B cell (primary cell): ENCODE data around the gene USP22. TPM values are rescaled to one million over a fixed set of nuclear protein-coding genes. Genes with fewer than 3 reads are reported as not detected.
A peak's percentile ranks its signal among the peaks of the same experiment; 100 is the strongest.

Source experiments
- ATAC-seq: fragments of 200-7000 bp; cut with Tn5 transposase; one replicate; pipeline ENCODE4 v1.10.0; 2021; ENCODE audit warnings: low read depth, mild to moderate bottlenecking, moderate number of reproducible peaks, moderate library complexity
- CTCF ChIA-PET: fragments of 350-600 bp; sonication (Branson Sonifier 250); formaldehyde crosslinking; loops from one replicate; lab custom pipeline; 2021; ENCODE audit warnings: antibody characterized with exemption, inconsistent platforms; lab: Charles Lee
- POLR2A ChIA-PET: fragments of 350-600 bp; sonication (Branson Sonifier 250); formaldehyde crosslinking; loops from one replicate; lab custom pipeline; 2021; ENCODE audit warnings: antibody characterized with exemption; lab: Charles Lee
- DNase-seq: peaks from one replicate; pipeline ENCODE4 v3.0.0; 2013
- H2AFZ ChIP-seq: 2 replicates; pipeline ENCODE4 v1.6.1; 2012; ENCODE audit warnings: mild to moderate bottlenecking, low read depth, low read length; ENCODE audit not compliant: insufficient read depth, poor library complexity, severe bottlenecking
- H3K27ac ChIP-seq, 2 donors: 1 replicate in 1 of 2; 2 replicates in 1 of 2; pipeline ENCODE4 v1.5.1; 2012 to 2013; ENCODE audit warnings: low read length in 2 of 2, mild to moderate bottlenecking in 2 of 2, moderate library complexity in 1 of 2
- H3K27me3 ChIP-seq, 4 experiments: fragments of 200-600 bp in 1 of 4; sonication (generic) in 1 of 4; replicated peaks in 1 of 4; 1 replicate in 2 of 4; 2 replicates in 2 of 4; pipeline versions ENCODE4 v1.6.1 to v1.7.0; 2013 to 2016; ENCODE audit warnings: low read length in 3 of 4, mild to moderate bottlenecking in 2 of 4, mixed read lengths in 1 of 4, moderate library complexity in 1 of 4; ENCODE audit not compliant: insufficient read depth in 4 of 4, control insufficient read depth in 3 of 4; ENCODE audit errors: control extremely low read depth in 1 of 4
- H3K36me3 ChIP-seq, 2 experiments: replicated peaks in 1 of 2; 1 replicate in 1 of 2; 2 replicates in 1 of 2; pipeline versions ENCODE4 v1.6.1 to v1.7.1; 2013; ENCODE audit warnings: low read length in 1 of 2; ENCODE audit not compliant: insufficient read depth in 2 of 2, control insufficient read depth in 1 of 2; ENCODE audit errors: control extremely low read depth in 1 of 2, extremely low read depth in 1 of 2
- H3K4me1 ChIP-seq, 2 donors: fragments of 200-600 bp in 1 of 2; sonication (generic) in 1 of 2; 1 replicate in 1 of 2; 2 replicates in 1 of 2; pipeline versions ENCODE4 v1.5.1 to v1.6.1; 2013 to 2017; ENCODE audit warnings: low read length in 2 of 2; ENCODE audit not compliant: control insufficient read depth in 2 of 2, insufficient read depth in 2 of 2
- H3K4me2 ChIP-seq: replicated peaks from 2 replicates; pipeline ENCODE3; 2012; ENCODE audit warnings: mild to moderate bottlenecking, low read depth, low read length; ENCODE audit not compliant: poor library complexity, severe bottlenecking
- H3K4me3 ChIP-seq, 5 experiments: fragments of 200-600 bp in 1 of 5; sonication (generic) in 1 of 5; 1 replicate in 3 of 5; 2 replicates in 2 of 5; pipeline versions ENCODE4 v1.5.1 to v1.7.0; 2011 to 2016; ENCODE audit warnings: low read length in 4 of 5, mild to moderate bottlenecking in 4 of 5, low read depth in 2 of 5, control low read depth in 1 of 5, moderate library complexity in 1 of 5; ENCODE audit not compliant: insufficient read depth in 1 of 5; ENCODE audit errors: control extremely low read depth in 1 of 5, extremely low read depth in 1 of 5
- H3K79me2 ChIP-seq: fragments of 200-600 bp; sonication (generic); one replicate; pipeline ENCODE4 v1.6.0; 2016; ENCODE audit warnings: low read length; ENCODE audit not compliant: control insufficient read depth, insufficient read depth
- H3K9ac ChIP-seq: fragments of 200-600 bp; sonication (generic); 2 replicates; pipeline ENCODE4 v1.6.1; 2017; ENCODE audit warnings: mild to moderate bottlenecking, low read length, moderate library complexity
- H3K9me3 ChIP-seq, 3 donors: one replicate each; pipeline versions ENCODE4 v1.6.1 to v1.7.1; 2013; ENCODE audit warnings: low read length in 2 of 3; ENCODE audit not compliant: control insufficient read depth in 2 of 3, insufficient read depth in 1 of 3; ENCODE audit errors: control extremely low read depth in 1 of 3
- H4K20me1 ChIP-seq: 2 replicates; pipeline ENCODE4 v1.6.0; 2012; ENCODE audit warnings: mild to moderate bottlenecking, low read length; ENCODE audit not compliant: insufficient read depth, control insufficient read depth, poor library complexity, severe bottlenecking
- H3K27ac Mint-ChIP-seq: one replicate; pipeline ENCODE4 v1.8.0; 2021; ENCODE audit warnings: mixed read lengths
- H3K27me3 Mint-ChIP-seq: one replicate; pipeline ENCODE4 v1.8.0; 2021; ENCODE audit warnings: mixed read lengths
- H3K4me1 Mint-ChIP-seq: one replicate; pipeline ENCODE4 v1.8.0; 2021; ENCODE audit warnings: mixed read lengths
- H3K4me3 Mint-ChIP-seq: one replicate; pipeline ENCODE4 v1.8.0; 2021; ENCODE audit warnings: mixed read lengths
- H3K9me3 Mint-ChIP-seq: one replicate; pipeline ENCODE4 v1.8.0; 2022; ENCODE audit warnings: mixed read lengths; ENCODE audit not compliant: insufficient read depth
- CTCF ChIP-seq: fragments of 200-600 bp; IDR thresholded peaks from one replicate; pipeline ENCODE4 v1.8.0; 2022; ENCODE audit warnings: antibody characterized with exemption, mild to moderate bottlenecking
- EZH2 ChIP-seq: IDR thresholded peaks from 2 replicates; pipeline ENCODE4 v1.6.1; 2012; ENCODE audit warnings: borderline replicate concordance, low read depth, mild to moderate bottlenecking, moderate library complexity, low read length; ENCODE audit not compliant: insufficient read depth, poor library complexity, severe bottlenecking
- WGBS: methylation state at CpG from one replicate; pipeline ENCODE4 v1.1.5; 2013; ENCODE audit warnings: missing lambda C conversion rate; ENCODE audit not compliant: insufficient coverage; 5-methylcytosine and 5-hydroxymethylcytosine counted together
- intact Hi-C: fragments of 100-400 bp; cut with micrococcal nuclease; formaldehyde crosslinking; loops from one replicate; pipeline ENCODE4 v1.10.0; 2022
- polyA plus RNA-seq: library from polyadenylated mRNA; depleted of rRNA; stranded (reverse); fragments of >200 nt; gene quantifications from 2 replicates; pipeline ENCODE4 v1.2.3, GENCODE V29; 2012
- total RNA-seq, 2 donors: library from RNA; stranded (reverse); fragments of 120-200 nt in 1 of 2; gene quantifications; 1 replicate in 1 of 2; 2 replicates in 1 of 2; pipeline versions ENCODE4 v1.2.3 to v1.2.4, GENCODE V29; 2013 to 2022

Gene USP22
- total and polyA plus RNA-seq, 2 donors (not counting 1 experiment from before 2014, with no cell fraction given), result 74.3 to 167 TPM

GRCh38 chr17:20970329-20970728 is 72.5 kb downstream of the USP22 start:
- intact Hi-C loops, result no loop called here
- Histone ChIP-seq H3K79me2 (peaks cover 5% of the 10 kb centered on the region), H4K20me1 (no peaks in the 10 kb centered on the region), H3K9me3 (no peaks in the 10 kb centered on the region), H3K9ac (peak overlapping the region; percentile 41), H3K4me3 (no peak overlapping the region), H3K27me3 (no peaks in the 10 kb centered on the region), H2AFZ (peak overlapping the region; percentile 59), H3K27ac (no peak overlapping the region), H3K4me2 (peak overlapping the region; percentile 63), H3K36me3 (no peaks in the 10 kb centered on the region), H3K4me1 (peaks cover 47 to 49% of the 10 kb centered on the region in 2 donors)
- POLR2A ChIA-PET, result no interaction called here
- H3K4me1 Mint-ChIP-seq, result peaks cover 60% of the 10 kb centered on the region
- 79% methylated on average over 4 of the region's 4 CpGs for WGBS
- CTCF ChIA-PET, result no interaction called here
- TF ChIP-seq CTCF, result no peak
- no peak for TF ChIP-seq EZH2
- no peaks in the 10 kb centered on the region for H3K27me3 Mint-ChIP-seq
- H3K4me3 Mint-ChIP-seq, result peak overlapping the region; percentile 65
- no peaks in the 10 kb centered on the region for H3K9me3 Mint-ChIP-seq
- DNase-seq, result no peak
- ATAC-seq, result no peak
- H3K27ac Mint-ChIP-seq, result peak overlapping the region; percentile 46

GRCh38 chr17:20968913-20969616 is 73.7 kb downstream of the USP22 start:
- peaks cover under 1% of the 10 kb centered on the region for H3K27me3 Mint-ChIP-seq
- H3K9ac ChIP-seq, result peak overlapping the region; percentile 41
- peak overlapping the region; percentile 62 for H3K27ac Mint-ChIP-seq
- TF ChIP-seq EZH2, result no peak
- TF ChIP-seq CTCF, result no peak
- H3K9me3 ChIP-seq, result no peaks in the 10 kb centered on the region
- no peaks in the 10 kb centered on the region for H4K20me1 ChIP-seq
- no peaks in the 10 kb centered on the region for H3K36me3 ChIP-seq
- H3K27ac ChIP-seq, result peak overlapping the region; percentile 54 to 56
- ATAC-seq (peak; percentile 83), DNase-seq (peak; percentile 25)
- peaks cover 59% of the 10 kb centered on the region for H3K4me1 Mint-ChIP-seq
- peaks cover 47 to 49% of the 10 kb centered on the region in 2 donors for H3K4me1 ChIP-seq
- peak overlapping the region; percentile 63 for H3K4me2 ChIP-seq
- H3K4me3 Mint-ChIP-seq, result peak overlapping the region; percentile 65
- no peaks in the 10 kb centered on the region for H3K9me3 Mint-ChIP-seq
- intact Hi-C loops, result loop anchor here (2.0 kb wide), 1 partner anchor 24 kb away; no protein-coding TSS in a partner anchor
- H2AFZ ChIP-seq, result peak overlapping the region; percentile 59
- ChIA-PET POLR2A (no interaction called here), CTCF (no interaction called here)
- 32% methylated on average over 8 of the region's 8 CpGs for WGBS
- peak overlapping the region in 4 of 5 experiments; percentile 15 to 32 (median 25) for H3K4me3 ChIP-seq
- no peaks in the 10 kb centered on the region for H3K27me3 ChIP-seq
- H3K79me2 ChIP-seq, result no peaks in the 10 kb centered on the region
